Tibial nerve (tissue), 4 donors: Measurements from ENCODE around the gene CST5.

ENCODE experiments used
- CTCF ChIP-seq, 5 experiments: fragments of 200-600 bp in 3 of 5; fragments of 450-650 bp in 2 of 5; sonication (generic) in 3 of 5; IDR thresholded peaks; one replicate each; pipeline ENCODE4 v1.5.1; 2016 to 2019; ENCODE audit warnings: antibody characterized with exemption in 5 of 5, mild to moderate bottlenecking in 3 of 5, moderate library complexity in 2 of 5
- EP300 ChIP-seq, 2 donors: sonication (generic); formaldehyde crosslinking; IDR thresholded peaks; one replicate each; pipeline ENCODE4 v1.6.1; 2017; ENCODE audit warnings: antibody characterized with exemption in 2 of 2, mild to moderate bottlenecking in 1 of 2
- POLR2A ChIP-seq, 2 donors: fragments of 450-650 bp; IDR thresholded peaks; one replicate each; pipeline ENCODE4 v1.6.1; 2017; ENCODE audit warnings: antibody characterized with exemption in 2 of 2, mild to moderate bottlenecking in 2 of 2, moderate library complexity in 2 of 2

DNA sequence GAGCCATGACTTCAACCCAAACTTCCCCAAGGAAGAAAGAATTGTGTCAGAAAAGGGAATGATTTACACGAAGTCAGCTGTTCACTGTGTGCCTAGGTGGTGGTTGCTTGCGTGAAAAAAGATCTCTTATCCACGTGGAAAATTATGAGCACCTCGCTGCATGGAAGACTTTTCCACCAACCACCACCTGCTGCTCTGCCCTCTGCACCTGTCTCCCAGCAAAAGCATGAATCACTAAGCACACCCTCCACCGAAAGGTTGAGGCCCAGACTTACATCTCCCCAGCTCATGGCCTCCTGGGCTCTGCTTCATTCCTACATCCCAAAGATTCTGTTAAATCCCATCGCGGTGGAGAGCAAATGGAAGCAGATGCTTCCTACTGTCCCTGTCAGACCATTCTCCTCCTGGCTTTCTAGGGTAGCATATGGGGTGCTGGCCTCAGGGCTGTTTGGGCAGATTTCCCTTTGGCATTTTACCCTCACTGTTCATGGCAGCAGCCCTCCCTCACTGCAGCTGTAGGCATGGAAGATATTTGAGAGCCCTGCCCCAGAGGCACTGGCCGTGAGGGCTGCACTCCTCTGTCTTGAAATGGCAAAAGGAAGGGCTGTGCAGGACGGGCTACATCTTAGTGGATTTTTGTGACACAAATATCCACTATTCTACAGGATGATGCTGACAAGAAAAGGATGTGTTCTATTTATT, 37.6 kb upstream of the CST5 start:
- TF ChIP-seq CTCF (IDR thresholded peaks at IDR 0.05): no peak
- no peak for TF ChIP-seq EP300 (IDR thresholded peaks at IDR 0.05)
- no peak for TF ChIP-seq POLR2A (IDR thresholded peaks at IDR 0.05)
